Activated CD4-positive, alpha-beta T cell treated with anti-CD3 and anti-CD28 coated beads for 1 hour (primary cell): ENCODE results near the gene RIIAD1.
"Not testable (repeated sequence)": the region's sequence is repeated elsewhere in the genome, so short reads cannot be mapped to it uniquely, and the experiment has no call there.

Experiments
- DNase-seq: peaks from one replicate; pipeline ENCODE4 v3.0.0-alpha.2; 2020

The RIIAD1 gene, protein sequence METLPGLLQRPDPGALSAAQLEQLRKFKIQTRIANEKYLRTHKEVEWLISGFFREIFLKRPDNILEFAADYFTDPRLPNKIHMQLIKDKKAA

GRCh38 chr1:151720974-151721787 lies at the start of gene RIIAD1:
RIIAD1 (plus strand) TSS chr1:151721522; CDS start chr1:151721537, 15 bp downstream.
- peak; percentile 19 for DNase-seq

GRCh38 chr1:151673407-151673806 lies 47.9 kb upstream of the RIIAD1 start:
- no peak for DNase-seq

DNA sequence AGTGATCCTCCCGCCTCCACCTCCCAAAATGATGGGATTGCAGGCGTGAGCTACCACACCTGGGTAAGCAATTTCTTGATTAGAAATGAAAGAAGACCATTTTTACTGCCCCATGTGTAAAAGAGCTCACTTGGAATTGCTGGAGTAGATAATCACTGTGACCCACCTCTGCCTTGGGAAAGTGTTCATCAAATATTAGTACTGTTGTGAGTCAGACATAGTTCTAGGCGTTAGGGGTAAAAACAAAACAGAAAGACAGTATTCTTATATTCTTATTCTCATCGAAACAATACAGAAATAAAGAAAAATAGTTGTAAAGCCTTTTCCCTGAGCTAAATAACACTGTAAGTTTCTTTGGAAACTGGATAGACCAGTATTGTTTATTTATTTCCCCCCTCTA lies 40.9 kb upstream of the RIIAD1 start:
- DNase-seq = no peak

GRCh38 chr1:151680826-151681225 lies 40.5 kb upstream of the RIIAD1 start:
- no peak for DNase-seq

DNA sequence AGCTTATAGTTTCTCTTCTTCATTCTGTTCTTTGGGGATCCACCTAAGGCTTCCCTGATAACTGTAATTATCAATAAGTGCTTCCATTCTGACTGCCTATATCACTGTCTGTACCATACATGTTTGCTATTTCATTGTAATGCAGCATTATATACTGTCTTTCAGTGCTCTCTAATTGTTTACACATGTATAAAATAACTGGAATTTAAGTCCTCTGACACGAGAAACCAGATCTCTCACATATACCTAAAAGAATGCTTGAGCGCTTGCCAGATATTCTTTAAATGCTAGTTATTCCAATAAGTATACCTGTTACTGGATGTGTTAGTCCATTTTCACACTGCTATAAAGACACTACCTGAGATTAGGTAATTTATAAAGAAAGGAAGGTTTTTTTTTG lies 39.4 kb upstream of the RIIAD1 start:
- no peak for DNase-seq

- not testable (repeated sequence) for DNase-seq
Measured at GRCh38 chr1:151682901-151683300, 38.4 kb upstream of the RIIAD1 start.

DNA sequence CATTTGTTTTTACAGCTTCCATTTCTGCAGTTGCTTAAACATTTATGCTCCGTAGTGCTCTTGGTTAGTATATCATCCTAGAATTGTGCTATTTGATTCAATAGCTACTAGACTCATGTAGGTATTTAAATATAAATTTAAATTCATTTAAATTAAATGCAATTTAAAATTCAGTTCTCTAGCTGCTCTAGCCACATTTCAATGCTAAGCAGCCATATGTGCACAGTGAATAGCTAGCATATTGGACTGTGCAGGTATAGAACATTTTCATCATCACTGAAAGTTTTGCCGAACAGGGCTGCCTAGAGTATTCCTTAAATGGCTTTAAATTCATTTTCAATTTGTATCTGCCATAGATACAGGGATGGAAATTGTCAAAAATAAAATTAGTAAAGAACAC lies 37.2 kb upstream of the RIIAD1 start:
- no peak for DNase-seq

- no peak for DNase-seq
Measured at GRCh38 chr1:151686561-151686960, 34.8 kb upstream of the RIIAD1 start.

- DNase-seq = no peak
Measured at GRCh38 chr1:151689494-151689893, 31.8 kb upstream of the RIIAD1 start.

- no peak for DNase-seq
Measured at GRCh38 chr1:151692226-151692625, 29.1 kb upstream of the RIIAD1 start.

DNA sequence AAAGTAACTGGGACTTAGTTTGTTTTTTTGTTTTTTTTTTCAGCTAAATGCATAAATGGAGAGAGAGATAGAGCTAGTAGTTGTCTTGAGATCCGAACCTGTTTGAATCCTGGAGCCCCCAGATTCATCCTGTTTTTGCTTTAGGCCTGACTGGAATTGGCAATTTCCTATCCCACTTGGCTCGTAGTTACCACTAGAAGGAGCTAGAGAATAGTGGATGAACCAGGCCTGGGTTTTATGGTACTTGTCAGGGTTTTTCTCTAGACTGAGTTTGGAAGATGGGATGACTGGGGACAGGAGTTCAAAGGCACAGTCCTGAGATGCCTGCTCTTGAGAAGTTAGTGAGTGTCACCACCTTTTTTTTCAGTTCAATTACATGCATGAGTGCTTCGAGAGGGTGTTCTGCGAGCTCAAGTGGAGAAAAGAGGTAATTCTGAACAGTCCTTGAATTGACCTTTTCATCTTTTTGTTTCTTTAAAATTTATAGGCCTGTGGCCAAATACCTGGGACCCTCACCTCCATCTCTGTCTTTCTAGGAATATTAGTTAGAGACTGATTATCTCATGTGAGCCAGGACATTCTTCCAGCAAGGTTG lies 28.2 kb upstream of the RIIAD1 start:
- no peak for DNase-seq

GRCh38 chr1:151701515-151701914 lies 19.8 kb upstream of the RIIAD1 start:
- no peak for DNase-seq

DNA sequence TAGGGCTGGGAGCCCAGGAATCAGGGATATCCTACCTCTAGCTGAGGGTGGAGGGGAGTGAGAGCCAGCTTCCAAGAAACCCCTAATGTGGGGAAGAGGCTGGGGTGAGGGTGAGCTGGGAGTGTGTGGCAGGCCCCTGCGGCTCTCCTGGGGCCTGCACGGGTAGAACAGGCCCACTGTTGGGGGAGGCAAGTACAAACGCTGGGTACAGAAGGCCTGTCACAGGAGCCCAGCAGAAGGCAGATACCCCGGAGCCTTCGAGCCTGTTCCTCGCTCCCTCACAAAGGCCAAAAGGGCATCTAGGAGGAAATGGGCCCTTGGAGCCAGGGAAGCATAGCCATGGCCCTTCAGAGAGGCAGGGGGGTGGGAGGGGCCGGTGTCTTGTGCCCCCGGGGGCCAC lies 18.4 kb upstream of the RIIAD1 start:
- DNase-seq = no peak

GRCh38 chr1:151703813-151704212 lies 17.5 kb upstream of the RIIAD1 start:
- no peak for DNase-seq

DNA sequence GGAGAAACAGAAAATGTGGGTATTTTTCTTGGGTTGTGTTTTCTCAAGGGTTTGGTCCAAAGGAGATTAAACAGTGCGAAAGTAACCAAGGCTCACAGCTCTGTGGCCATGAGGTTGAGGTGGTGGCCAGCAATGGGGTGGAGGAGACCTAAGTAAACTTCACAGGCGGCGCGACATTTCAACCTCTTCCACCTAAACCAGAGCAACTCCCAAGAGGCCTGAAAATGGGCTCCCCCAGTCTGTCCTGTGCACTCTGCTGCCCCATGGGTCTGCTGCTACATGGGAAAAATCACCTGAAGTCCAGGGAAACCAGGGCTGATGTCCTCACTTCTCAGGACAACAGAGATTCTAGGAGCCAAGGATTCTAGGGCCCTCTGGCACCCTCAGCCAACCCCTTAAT lies 17.1 kb upstream of the RIIAD1 start:
- no peak for DNase-seq

- DNase-seq = no peak
Measured at GRCh38 chr1:151705146-151705545, 16.2 kb upstream of the RIIAD1 start.

GRCh38 chr1:151705753-151706463 lies 15.4 kb upstream of the RIIAD1 start:
- no peak for DNase-seq

- no peak for DNase-seq
Measured at GRCh38 chr1:151706464-151707415, 14.6 kb upstream of the RIIAD1 start.

- DNase-seq = no peak
Measured at GRCh38 chr1:151707541-151708065, 13.7 kb upstream of the RIIAD1 start.

- no peak for DNase-seq
Measured at GRCh38 chr1:151708891-151709290, 12.4 kb upstream of the RIIAD1 start.

DNA sequence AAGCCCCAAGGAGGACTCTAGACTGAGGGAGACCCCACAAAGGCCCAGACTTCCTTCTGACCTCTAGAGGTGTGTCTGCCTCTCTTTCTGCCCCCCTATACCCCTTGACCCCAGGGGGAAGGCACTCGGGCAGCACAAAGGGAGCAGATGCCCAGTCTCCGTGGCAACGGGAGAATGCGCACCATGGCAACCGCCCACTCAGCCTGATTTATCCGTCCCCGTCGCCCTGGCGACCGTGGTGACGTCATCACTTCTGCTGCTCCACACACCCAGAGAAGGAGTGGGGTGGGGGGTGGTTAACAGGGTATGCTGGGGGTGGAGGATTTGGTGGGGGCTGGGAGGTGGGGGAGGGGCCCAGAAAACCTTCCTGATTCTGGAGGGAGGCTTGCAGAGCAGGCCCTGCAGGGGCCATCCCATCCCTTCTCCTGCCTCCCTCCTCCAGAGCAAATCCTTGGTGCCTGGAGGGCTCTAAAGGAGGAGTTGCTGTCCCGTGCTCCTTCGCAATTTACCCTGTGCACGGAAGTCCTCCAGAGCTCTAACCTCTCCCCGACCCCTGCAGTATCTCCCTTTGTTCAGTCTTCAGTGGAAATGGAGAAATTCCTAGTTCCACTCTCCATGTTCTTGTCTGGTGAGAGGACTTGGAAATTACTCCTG lies 11.0 kb upstream of the RIIAD1 start:
- DNase-seq = no peak
